AG04449 (cell line): ENCODE measurements around the gene FXYD3.
A peak's percentile ranks its signal among the peaks of the same experiment; 100 is the strongest.

Experiments used
- CTCF ChIA-PET: fragments of 350-600 bp; formaldehyde crosslinking; extraction: SDS; loops from one replicate; lab custom pipeline; 2021; ENCODE audit warnings: antibody characterized with exemption; lab: Yijun Ruan, JAX
- POLR2A ChIA-PET: fragments of 400-600, 350-600 bp; formaldehyde crosslinking; extraction: SDS; loops from one replicate; lab custom pipeline; 2020; ENCODE audit warnings: antibody characterized with exemption, inconsistent platforms; lab: Yijun Ruan, JAX
- DNase-seq: peaks from one replicate; pipeline ENCODE4 v3.0.0-alpha.2; 2010; ENCODE audit warnings: low read depth, low spot score
- H3K4me3 ChIP-seq: 2 replicates; pipeline ENCODE4 v1.5.1; 2011; ENCODE audit warnings: low read depth, mild to moderate bottlenecking, control low read depth, low read length
- CTCF ChIP-seq: IDR thresholded peaks from one replicate; pipeline ENCODE4 v1.5.1; 2011; ENCODE audit warnings: mild to moderate bottlenecking, moderate library complexity, low read length, control low read depth, inconsistent platforms; ENCODE audit not compliant: insufficient read depth; ENCODE audit errors: missing control alignments

The FXYD3 gene

GRCh38 chr19:35115177-35115951 lies at the start of gene FXYD3:
Gene FXYD3 (plus strand): TSS chr19:35115823. CDS start chr19:35119377, 3,554 bp downstream.
- ChIA-PET POLR2A (no interaction called here), CTCF (interaction anchor here (0.6 to 6.9 kb wide), 25 partner anchors 9 to 161 kb away, joined by 3 to 78 read pairs (median 6); partner anchors contain the start of genes FXYD1, FXYD5 and LGI4)
- DNase-seq: no peak
- no peak for TF ChIP-seq CTCF
- H3K4me3 ChIP-seq: peak within 1 kb of the TSS; percentile 6; the same call in 1 of the 2 replicates

GRCh38 chr19:35066121-35066520 lies 49.5 kb upstream of the FXYD3 start:
- POLR2A ChIA-PET: interaction anchor here (0.7 kb wide), 1 partner anchor 75 kb away, joined by 3 read pairs; no protein-coding TSS in a partner anchor
- no peak for TF ChIP-seq CTCF
- H3K4me3 ChIP-seq: no peak overlapping the region
- CTCF ChIA-PET: interaction anchor here (0.8 to 7.8 kb wide), 32 partner anchors 8 to 204 kb away, joined by 3 to 245 read pairs (median 6); partner anchors contain the start of genes FXYD1, FXYD3, FXYD5 and FXYD7
- DNase-seq: no peak

- peak; percentile 93 for TF ChIP-seq CTCF
- DNase-seq: no peak
- ChIA-PET CTCF (interaction anchor here (0.8 to 7.8 kb wide), 37 partner anchors 9 to 203 kb away, joined by 3 to 245 read pairs (median 5); partner anchors contain the start of genes FXYD1, FXYD3, FXYD5 and FXYD7), POLR2A (interaction anchor here (0.7 kb wide), 2 partner anchors 74 to 446 kb away, joined by 3 read pairs; partner anchors contain the start of gene DMKN)
- no peak overlapping the region for H3K4me3 ChIP-seq
Observed at GRCh38 chr19:35066691-35067563, 48.7 kb upstream of the FXYD3 start.

GRCh38 chr19:35068941-35069634 lies 46.5 kb upstream of the FXYD3 start:
- POLR2A ChIA-PET: no interaction called here
- no peak for TF ChIP-seq CTCF

GRCh38 chr19:35069696-35070095 lies 45.9 kb upstream of the FXYD3 start:
- H3K4me3 ChIP-seq: no peak overlapping the region
- ChIA-PET CTCF (interaction anchor here (0.7 to 4.2 kb wide), 17 partner anchors 10 to 201 kb away, joined by 3 to 48 read pairs (median 7); partner anchors contain the start of genes FXYD5 and LGI4), POLR2A (no interaction called here)
- no peak for TF ChIP-seq CTCF
- no peak for DNase-seq

More at GRCh38 chr19:35068941-35069634, 46.5 kb upstream of the FXYD3 start:
- DNase-seq: no peak
- H3K4me3 ChIP-seq: no peak overlapping the region
- CTCF ChIA-PET: interaction anchor here (0.9 to 7.8 kb wide), 20 partner anchors 11 to 85 kb away, joined by 3 to 245 read pairs (median 10); partner anchors contain the start of genes FXYD1, FXYD3, FXYD5 and LGI4
